K562 (cell line): Measurements from ENCODE around the gene TYW5. TPM values are rescaled to one million over a fixed set of nuclear protein-coding genes. Genes with fewer than 3 reads are reported as not detected.

Source experiments
- ATAC-seq: fragments of 200-7000 bp; cut with Tn5 transposase; 3 replicates; pipeline ENCODE4 v1.9.1; 2020; ENCODE audit warnings: moderate library complexity
- BruUV-seq: library from RNA; stranded (reverse); fragments of 400-500 nt; replicated peaks from 2 replicates; lab custom pipeline; 2021; lab: Mats Ljungman, UMichigan
- CTCF ChIA-PET: fragments of 300-600 bp; formaldehyde crosslinking; extraction: SDS; loops from one replicate; lab custom pipeline; 2021; ENCODE audit warnings: low intra/inter-chr PET ratio; lab: Yijun Ruan, JAX
- POLR2A ChIA-PET: fragments of 300-600, 350-650 bp; sonication (Branson Sonifier 250); formaldehyde crosslinking; extraction: SDS; loops from one replicate; lab custom pipeline; 2021; ENCODE audit warnings: antibody characterized with exemption, inconsistent platforms; lab: Yijun Ruan, JAX
- DNase-seq, 4 experiments: peaks; one replicate each; pipeline versions ENCODE4 v3.0.0 to v3.0.0-alpha.2; 2011 to 2018; ENCODE audit warnings: low spot score in 3 of 4, mixed read lengths in 3 of 4; ENCODE audit errors: extremely low read depth in 1 of 4
- FAIRE-seq: peaks from 2 replicates; lab custom pipeline; 2011; peaks lifted over from hg19 to GRCh38; lab: Jason Lieb, UNC
- H2AFZ ChIP-seq: 2 replicates; pipeline ENCODE4 v1.6.0; 2011; ENCODE audit warnings: low read depth, low read length, control low read depth, inconsistent platforms
- H3K27ac ChIP-seq: fragments of 200-600 bp; 3 replicates; pipeline ENCODE4 v1.8.0; 2011; ENCODE audit warnings: low read depth, mild to moderate bottlenecking, control low read depth, inconsistent platforms, low read length, moderate library complexity, mixed read lengths; ENCODE audit errors: extremely low read depth
- H3K27me3 ChIP-seq, 2 experiments: fragments of 300-600 bp in 1 of 2; 2 replicates in 1 of 2; 3 replicates in 1 of 2; pipeline versions ENCODE4 v1.6.0 to v1.8.0; 2011; ENCODE audit warnings: inconsistent platforms in 2 of 2, low read length in 2 of 2, mild to moderate bottlenecking in 1 of 2, mixed read lengths in 1 of 2, moderate library complexity in 1 of 2; ENCODE audit not compliant: control insufficient read depth in 2 of 2, insufficient read depth in 2 of 2
- H3K36me3 ChIP-seq: fragments of 300-600 bp; 3 replicates; pipeline ENCODE4 v1.8.0; 2011; ENCODE audit warnings: mild to moderate bottlenecking, low read length, inconsistent platforms; ENCODE audit not compliant: control insufficient read depth, insufficient read depth
- H3K4me1 ChIP-seq, 2 experiments: fragments of 200-600 bp in 1 of 2; replicated peaks in 1 of 2; 2 replicates in 1 of 2; 3 replicates in 1 of 2; pipeline versions ENCODE4 v1.5.1 to v1.8.0; 2011; ENCODE audit warnings: inconsistent platforms in 2 of 2, low read length in 2 of 2, mild to moderate bottlenecking in 1 of 2, mixed read lengths in 1 of 2, moderate library complexity in 1 of 2; ENCODE audit not compliant: control insufficient read depth in 2 of 2, insufficient read depth in 2 of 2
- H3K4me2 ChIP-seq: 2 replicates; pipeline ENCODE4 v1.6.1; 2011; ENCODE audit warnings: low read length, control low read depth, inconsistent platforms, mixed read lengths; ENCODE audit not compliant: insufficient read depth
- H3K4me3 ChIP-seq: fragments of 200-600 bp; sonication (generic), shearing (Covaris generic); 2 replicates; pipeline ENCODE4 v1.5.1; 2016; ENCODE audit warnings: control low read depth, inconsistent platforms
- H3K79me2 ChIP-seq: fragments of 200-600 bp; 3 replicates; pipeline ENCODE4 v1.8.0; 2011; ENCODE audit warnings: low read length, inconsistent platforms; ENCODE audit not compliant: control insufficient read depth, insufficient read depth
- H3K9ac ChIP-seq, 2 experiments: 2 replicates each; pipeline versions ENCODE4 v1.6.0 to v1.6.1; 2011; ENCODE audit warnings: low read depth in 2 of 2, low read length in 2 of 2, control low read depth in 1 of 2, inconsistent platforms in 1 of 2, mild to moderate bottlenecking in 1 of 2, mixed read lengths in 1 of 2; ENCODE audit not compliant: insufficient read depth in 1 of 2
- H3K9me1 ChIP-seq: one replicate; pipeline ENCODE4 v1.6.0; 2011; ENCODE audit warnings: inconsistent platforms, mild to moderate bottlenecking, low read length, moderate library complexity; ENCODE audit not compliant: control insufficient read depth, insufficient read depth
- H3K9me3 ChIP-seq: replicated peaks from 2 replicates; pipeline ENCODE4 v1.5.1; 2011; ENCODE audit warnings: low read depth, low read length, inconsistent platforms; ENCODE audit not compliant: control insufficient read depth, insufficient read depth
- H4K20me1 ChIP-seq: replicated peaks from 2 replicates; pipeline ENCODE4 v1.6.1; 2011; ENCODE audit warnings: low read length, inconsistent platforms, mixed read lengths; ENCODE audit not compliant: control insufficient read depth, insufficient read depth
- E2F5 ChIP-seq: sonication (generic); formaldehyde crosslinking; IDR thresholded peaks from 2 replicates; pipeline ENCODE4 v1.8.0; 2022; ENCODE audit warnings: mild to moderate bottlenecking, missing genetic modification reagents
- HMG20B ChIP-seq: fragments of 250-450 bp; sonication (Bioruptor Pico); IDR thresholded peaks from 2 replicates; pipeline ENCODE4 v1.5.0; 2021; ENCODE audit warnings: mild to moderate bottlenecking
- HSF4 ChIP-seq: fragments of 250-450 bp; sonication (Bioruptor Pico); IDR thresholded peaks from 2 replicates; pipeline ENCODE4 v2.1.2; 2022; ENCODE audit warnings: mild to moderate bottlenecking, moderate library complexity, borderline replicate concordance
- KLF13 ChIP-seq: fragments of 450-650 bp; IDR thresholded peaks from 2 replicates; pipeline ENCODE4 v1.6.1; 2016; ENCODE audit warnings: missing genetic modification characterization, low read depth, mild to moderate bottlenecking, missing compliant biosample characterization, moderate library complexity, borderline replicate concordance
- MCM2 ChIP-seq: fragments of 450-650 bp; IDR thresholded peaks from 2 replicates; pipeline ENCODE4 v1.6.1; 2017; ENCODE audit warnings: low read depth, mild to moderate bottlenecking
- MYC ChIP-seq, 2 experiments: fragments of 250-450 bp in 1 of 2; sonication (Bioruptor Pico) in 1 of 2; IDR thresholded peaks; 2 replicates each; pipeline versions ENCODE4 v1.5.1 to v1.6.1; 2012 to 2021; ENCODE audit warnings: low read depth in 2 of 2, borderline replicate concordance in 1 of 2, improper control_type of control experiment in 1 of 2, low read length in 1 of 2, mild to moderate bottlenecking in 1 of 2, moderate library complexity in 1 of 2
- SAFB ChIP-seq: fragments of 200-400 bp; formaldehyde crosslinking; IDR thresholded peaks from 2 replicates; pipeline ENCODE4 v1.6.1; 2017; ENCODE audit warnings: low read depth, low read length, borderline replicate concordance
- SIX5 ChIP-seq, 2 experiments: IDR thresholded peaks; 2 replicates each; pipeline ENCODE4 v1.6.1; 2011; ENCODE audit warnings: low read length in 2 of 2, borderline replicate concordance in 1 of 2, low read depth in 1 of 2, mild to moderate bottlenecking in 1 of 2, moderate library complexity in 1 of 2; ENCODE audit not compliant: insufficient read depth in 1 of 2
- STAT5A ChIP-seq: IDR thresholded peaks from 2 replicates; pipeline ENCODE4 v1.6.1; 2012; ENCODE audit warnings: low read length, inconsistent platforms, borderline replicate concordance
- WHSC1 ChIP-seq: IDR thresholded peaks from one replicate; pipeline ENCODE4 v1.6.1; 2012; ENCODE audit warnings: low read length, control low read depth, inconsistent platforms
- WGBS: fragments of 100-300 bp; shearing (Covaris generic); methylation state at CpG from one replicate; pipeline ENCODE4 v1.1.6; 2016; ENCODE audit warnings: low coverage, mixed read lengths; ENCODE audit not compliant: insufficient coverage; ENCODE audit errors: missing lambda C conversion rate; 5-methylcytosine and 5-hydroxymethylcytosine counted together
- in situ Hi-C: fragments of 300-500 bp; cut with MboI; formaldehyde crosslinking; loops from 4 replicates; pipeline ENCODE4 v1.15.0; 2018; ENCODE audit warnings: inconsistent platforms, mixed read lengths
- intact Hi-C: fragments of 100-400 bp; cut with micrococcal nuclease; formaldehyde crosslinking; loops from 2 replicates; pipeline ENCODE4 v1.14.2; 2022
- polyA plus RNA-seq, 8 experiments: library from polyadenylated mRNA; depleted of rRNA in 4 of 8; stranded (reverse) in 5 of 8; unstranded in 3 of 8; fragments of >200 nt; fragmentation: Nextera tagmentation in 2 of 8; fragmentation: Illumina TruSeq in 1 of 8; extraction: Ambion mirVana in 2 of 8; extraction: Trizol in 1 of 8; gene quantifications; 2 replicates each; pipeline versions ENCODE4 v1.2.1 to v1.2.3, GENCODE V29; 2011 to 2014; ENCODE audit warnings: inconsistent platforms in 1 of 8, missing spikeins in 1 of 8
- total RNA-seq, 7 experiments: library from RNA; depleted of rRNA in 6 of 7; stranded (reverse); fragments of >200 nt in 6 of 7; fragmentation: Illumina TruSeq in 2 of 7; extraction: Trizol in 2 of 7; gene quantifications; 2 replicates each; pipeline versions ENCODE4 v1.2.1 to v1.2.3, GENCODE V29; 2011 to 2021; ENCODE audit warnings: low replicate concordance in 1 of 7

TYW5 gene
- total and polyA plus RNA-seq, 9 of the 15 experiments (the other 6 are each of a cell fraction or from before 2014, with no cell fraction given): 3.6 to 7.7 (median 4.6) TPM

GRCh38 chr2:199896617-199897016 lies 58.7 kb downstream of the TYW5 start:
- Histone ChIP-seq H2AFZ (no peak overlapping the region), H3K9me3 (no peaks in the 10 kb centered on the region), H3K36me3 (no peaks in the 10 kb centered on the region), H4K20me1 (no peaks in the 10 kb centered on the region), H3K4me3 (no peak overlapping the region), H3K9ac (no peak overlapping the region), H3K4me1 (no peaks in the 10 kb centered on the region), H3K27ac (no peak overlapping the region), H3K9me1 (no peaks in the 10 kb centered on the region), H3K79me2 (no peaks in the 10 kb centered on the region), H3K27me3 (no peaks in the 10 kb centered on the region), H3K4me2 (no peak overlapping the region)
- CTCF ChIA-PET: no interaction called here
- ATAC-seq: no peak
- FAIRE-seq: no peak
- intact Hi-C loops: no loop called here
- 0% methylated on average over 2 of the region's 2 CpGs for WGBS
- TF ChIP-seq HSF4 (CRISPR knock-in tag) (no peak), HMG20B (no peak), SIX5 (IDR thresholded peaks at IDR 0.05; ENCODE audit: borderline replicate concordance in 1 of 2, insufficient read depth in 1 of 2, low read depth in 1 of 2, low read length in 2 of 2) (no peak), KLF13 (tag) (no peak), SAFB (no peak), WHSC1 (no peak), E2F5 (CRISPR knock-in tag) (no peak), MYC (IDR thresholded peaks at IDR 0.05; ENCODE audit: low read depth, low read length) (no peak), MYC (CRISPR knock-in tag; IDR thresholded peaks at IDR 0.05; ENCODE audit: borderline replicate concordance, low read depth) (no peak), STAT5A (no peak), MCM2 (no peak)
- POLR2A ChIA-PET: no interaction called here
- in situ Hi-C loops: no loop called here
- no peak for DNase-seq
- no TSS peak for BruUV-seq
